Prostate gland (tissue), 2 donors: ENCODE data around the gene ACY1. TPM values are rescaled to one million over a fixed set of nuclear protein-coding genes. Genes with fewer than 3 reads are reported as not detected.

ENCODE experiments used
- DNase-seq: peaks from one replicate; pipeline ENCODE4 v3.0.0-alpha.2; 2019; ENCODE audit warnings: low spot score
- H3K27ac ChIP-seq, 2 donors: fragments of 200-600 bp; sonication (generic); 2 replicates each; pipeline ENCODE4 v1.5.1; 2017 to 2019
- H3K27me3 ChIP-seq: fragments of 200-600 bp; sonication (generic); replicated peaks from 2 replicates; pipeline ENCODE4 v1.5.1; 2019; ENCODE audit not compliant: insufficient read depth
- H3K36me3 ChIP-seq, 2 donors: fragments of 200-600 bp; sonication (generic); 1 replicate in 1 of 2; 2 replicates in 1 of 2; pipeline versions ENCODE4 v1.5.1 to v1.8.1; 2017 to 2019
- H3K4me1 ChIP-seq: fragments of 200-600 bp; sonication (generic); replicated peaks from 2 replicates; pipeline ENCODE4 v1.5.1; 2019
- H3K4me3 ChIP-seq, 2 donors: fragments of 200-600 bp; sonication (generic); 2 replicates each; pipeline ENCODE4 v1.5.1; 2017 to 2019
- H3K9me3 ChIP-seq: fragments of 200-600 bp; sonication (generic); 2 replicates; pipeline ENCODE4 v1.5.1; 2017
- POLR2A ChIP-seq: fragments of 450-650 bp; IDR thresholded peaks from one replicate; pipeline ENCODE4 v1.6.1; 2016; ENCODE audit warnings: antibody characterized with exemption, mild to moderate bottlenecking
- POLR2AphosphoS5 ChIP-seq: sonication (generic); formaldehyde crosslinking; IDR thresholded peaks from one replicate; pipeline ENCODE4 v1.6.1; 2017; ENCODE audit warnings: antibody characterized with exemption
- WGBS: methylation state at CpG from one replicate; pipeline ENCODE4 v1.1.5; 2018; 5-methylcytosine and 5-hydroxymethylcytosine counted together
- intact Hi-C: fragments of 100-400 bp; cut with DNase I; formaldehyde crosslinking; loops from one replicate; pipeline ENCODE4 v1.14.2; 2022
- small RNA-seq, 2 donors: library from RNA; depleted of rRNA; stranded (forward); fragments of <200 nt; gene quantifications; one replicate each; pipeline ENCODE3, GENCODE V24; 2016
- total RNA-seq, 2 donors: library from RNA; depleted of rRNA; stranded (reverse); fragments of >200 nt; gene quantifications; one replicate each; pipeline ENCODE4 v1.1.0, GENCODE V29; 2016
- TF ChIP-seq, protein P1 (sequence below), 4 experiments: fragments of 200-600 bp in 2 of 4; fragments of 450-650 bp in 2 of 4; sonication (generic) in 2 of 4; IDR thresholded peaks; 1 replicate in 3 of 4; 2 replicates in 1 of 4; pipeline ENCODE4 v1.5.1; 2016 to 2019; ENCODE audit warnings: antibody characterized with exemption in 4 of 4, mild to moderate bottlenecking in 2 of 4, moderate library complexity in 2 of 4

The ACY1 gene
- total RNA-seq, 2 donors from 2014 or later = 42.1 to 82.6 TPM

DNA sequence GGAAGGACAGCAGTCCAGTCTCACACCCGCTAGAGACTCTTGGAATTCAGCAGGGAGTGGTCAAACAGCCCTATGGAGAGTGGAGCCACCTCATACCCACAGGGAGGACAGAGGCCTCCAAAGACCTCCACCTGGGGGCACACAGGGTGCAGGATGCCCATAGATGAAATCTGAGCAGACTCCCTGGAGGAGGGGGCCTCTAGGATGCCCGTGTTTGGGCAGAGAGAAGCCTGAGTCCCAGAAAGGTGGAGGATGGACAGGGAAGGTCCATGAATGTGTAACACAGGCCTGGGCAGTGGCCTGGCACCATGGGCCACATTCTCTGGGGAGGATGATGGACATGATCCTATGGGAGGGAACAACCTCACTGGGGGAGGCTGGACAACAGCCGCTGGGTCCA is 51.3 kb downstream of the ACY1 start:
- H3K36me3 ChIP-seq = no peaks in the 10 kb centered on the region
- no peaks in the 10 kb centered on the region for H3K9me3 ChIP-seq
- no peaks in the 10 kb centered on the region for H3K27me3 ChIP-seq
- intact Hi-C loops = no loop called here
- H3K4me1 ChIP-seq = no peaks in the 10 kb centered on the region
- no peak overlapping the region for H3K27ac ChIP-seq
- WGBS = 94% methylated on average over 3 of the region's 3 CpGs
- no peak for DNase-seq
- H3K4me3 ChIP-seq = no peak overlapping the region
- TF ChIP-seq POLR2AphosphoS5 = no peak

DNA sequence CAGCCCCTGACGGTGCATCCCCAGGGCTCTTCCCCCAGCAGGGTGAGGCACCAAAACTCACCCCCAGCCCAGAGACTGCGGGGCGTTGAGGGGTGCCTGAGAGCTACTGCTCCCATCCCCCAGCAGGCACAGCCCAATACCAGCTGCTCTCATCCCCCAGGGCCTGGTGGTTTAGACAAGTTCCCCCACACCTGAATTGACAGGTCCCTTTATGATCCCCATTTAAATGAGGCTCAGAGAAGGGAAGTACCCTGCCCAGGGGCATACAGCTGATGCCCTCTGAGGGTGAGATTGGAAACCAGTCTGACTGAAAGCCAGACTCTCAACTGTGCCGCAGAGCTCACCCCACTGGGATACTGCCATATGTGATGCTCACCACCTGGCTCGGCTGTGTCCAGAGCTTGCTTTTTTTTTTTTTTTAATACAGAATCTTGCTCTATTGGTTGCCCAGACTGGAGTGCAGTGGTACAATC is 52.9 kb downstream of the ACY1 start:
- H3K4me1 ChIP-seq = no peaks in the 10 kb centered on the region
- no peak for TF ChIP-seq POLR2A
- TF ChIP-seq, protein P1, sequence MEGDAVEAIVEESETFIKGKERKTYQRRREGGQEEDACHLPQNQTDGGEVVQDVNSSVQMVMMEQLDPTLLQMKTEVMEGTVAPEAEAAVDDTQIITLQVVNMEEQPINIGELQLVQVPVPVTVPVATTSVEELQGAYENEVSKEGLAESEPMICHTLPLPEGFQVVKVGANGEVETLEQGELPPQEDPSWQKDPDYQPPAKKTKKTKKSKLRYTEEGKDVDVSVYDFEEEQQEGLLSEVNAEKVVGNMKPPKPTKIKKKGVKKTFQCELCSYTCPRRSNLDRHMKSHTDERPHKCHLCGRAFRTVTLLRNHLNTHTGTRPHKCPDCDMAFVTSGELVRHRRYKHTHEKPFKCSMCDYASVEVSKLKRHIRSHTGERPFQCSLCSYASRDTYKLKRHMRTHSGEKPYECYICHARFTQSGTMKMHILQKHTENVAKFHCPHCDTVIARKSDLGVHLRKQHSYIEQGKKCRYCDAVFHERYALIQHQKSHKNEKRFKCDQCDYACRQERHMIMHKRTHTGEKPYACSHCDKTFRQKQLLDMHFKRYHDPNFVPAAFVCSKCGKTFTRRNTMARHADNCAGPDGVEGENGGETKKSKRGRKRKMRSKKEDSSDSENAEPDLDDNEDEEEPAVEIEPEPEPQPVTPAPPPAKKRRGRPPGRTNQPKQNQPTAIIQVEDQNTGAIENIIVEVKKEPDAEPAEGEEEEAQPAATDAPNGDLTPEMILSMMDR (IDR thresholded peaks at IDR 0.05) = no peak
- no peak for TF ChIP-seq POLR2AphosphoS5
- 76% methylated on average over 5 of the region's 5 CpGs for WGBS
- no peaks in the 10 kb centered on the region for H3K9me3 ChIP-seq
- DNase-seq = no peak
- intact Hi-C loops = no loop called here
- H3K4me3 ChIP-seq = no peak overlapping the region
- no peaks in the 10 kb centered on the region for H3K27me3 ChIP-seq
- H3K36me3 ChIP-seq = no peaks in the 10 kb centered on the region
- H3K27ac ChIP-seq = no peak overlapping the region

DNA sequence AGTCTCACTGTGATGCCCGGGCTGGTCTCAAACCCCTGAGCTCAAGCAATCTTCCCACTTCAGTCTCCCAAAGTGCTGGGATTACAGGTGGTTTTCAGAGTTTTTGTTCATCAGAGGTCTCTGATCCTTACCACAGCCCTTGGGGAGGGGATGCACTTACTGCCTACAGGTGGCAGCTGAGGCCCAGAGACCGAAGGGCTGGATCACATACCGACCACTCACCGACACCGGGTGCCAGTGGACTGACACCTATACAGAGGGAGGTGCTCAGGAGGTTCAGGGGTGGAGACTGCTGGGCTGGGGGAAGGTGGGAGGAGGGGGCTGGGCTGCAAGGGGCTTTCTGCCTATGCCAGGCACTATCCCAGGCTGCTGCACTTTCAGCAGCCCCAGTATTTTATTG is 53.5 kb downstream of the ACY1 start:
- Histone ChIP-seq H3K27me3 (no peaks in the 10 kb centered on the region), H3K4me1 (no peaks in the 10 kb centered on the region), H3K36me3 (no peaks in the 10 kb centered on the region), H3K9me3 (no peaks in the 10 kb centered on the region), H3K27ac (no peak overlapping the region), H3K4me3 (no peak overlapping the region)
- no peak for TF ChIP-seq POLR2AphosphoS5
- TF ChIP-seq POLR2A = no peak
- TF ChIP-seq, protein P1 (IDR thresholded peaks at IDR 0.05) = no peak
- no peak for DNase-seq
- WGBS = 49% methylated on average over 5 of the region's 5 CpGs
- intact Hi-C loops = no loop called here

DNA sequence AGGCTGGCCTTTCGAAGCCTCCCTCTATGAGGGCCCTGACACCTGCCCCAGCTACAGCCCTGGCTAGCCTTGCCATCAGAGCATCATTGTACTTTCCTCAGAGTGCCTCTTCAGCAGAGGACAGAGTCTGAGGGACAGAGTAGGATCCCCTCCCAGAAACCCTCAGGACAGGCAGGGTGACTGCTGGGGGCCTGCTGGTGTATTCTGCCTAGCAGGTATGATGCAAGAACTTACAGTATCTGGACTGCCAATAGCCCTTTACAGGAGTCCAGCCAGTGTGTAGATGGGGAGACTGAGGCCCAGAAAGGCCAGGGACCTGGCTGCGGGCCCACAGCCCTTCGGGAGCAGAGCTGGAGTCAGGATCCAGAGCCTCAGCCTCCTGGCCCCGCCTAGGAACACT is 54.0 kb downstream of the ACY1 start:
- H3K4me3 ChIP-seq = no peak overlapping the region
- no peaks in the 10 kb centered on the region for H3K36me3 ChIP-seq
- H3K4me1 ChIP-seq = no peaks in the 10 kb centered on the region
- 91% methylated on average over 4 of the region's 4 CpGs for WGBS
- H3K9me3 ChIP-seq = no peaks in the 10 kb centered on the region
- no peak for TF ChIP-seq POLR2AphosphoS5
- TF ChIP-seq POLR2A = no peak
- TF ChIP-seq, protein P1 (IDR thresholded peaks at IDR 0.05) = no peak
- DNase-seq = no peak
- no peaks in the 10 kb centered on the region for H3K27me3 ChIP-seq
- intact Hi-C loops = no loop called here
- no peak overlapping the region for H3K27ac ChIP-seq

DNA sequence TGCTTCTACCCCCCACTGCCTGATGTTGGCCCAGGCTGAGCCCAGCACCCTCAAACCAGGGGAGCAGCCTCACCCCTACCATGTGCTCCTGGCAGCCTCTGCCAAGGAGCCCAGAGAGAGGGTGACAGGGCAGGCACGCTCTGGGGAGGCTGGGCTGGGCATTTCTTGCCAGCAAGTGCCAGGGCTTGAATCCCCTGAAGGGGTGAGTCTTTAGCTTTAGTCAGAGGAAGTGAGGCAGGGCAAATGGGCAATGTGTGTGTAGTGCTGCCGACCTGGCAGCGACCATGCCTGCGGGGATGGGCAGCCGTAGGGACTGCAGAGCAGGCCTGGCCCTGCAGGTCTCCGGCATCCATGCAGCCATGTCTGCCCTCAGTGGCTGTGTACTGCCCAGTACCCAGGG is 54.9 kb downstream of the ACY1 start:
- Histone ChIP-seq H3K4me3 (no peak overlapping the region), H3K27me3 (no peaks in the 10 kb centered on the region), H3K9me3 (no peaks in the 10 kb centered on the region), H3K4me1 (no peaks in the 10 kb centered on the region), H3K36me3 (no peaks in the 10 kb centered on the region), H3K27ac (no peak overlapping the region)
- intact Hi-C loops = no loop called here
- 88% methylated on average over 6 of the region's 6 CpGs for WGBS
- DNase-seq = no peak
- TF ChIP-seq POLR2AphosphoS5 (no peak), POLR2A (no peak)
- TF ChIP-seq, protein P1 (IDR thresholded peaks at IDR 0.05) = no peak

Small RNAs within 50 kb of the gene (small RNA-seq; reads per million reads assigned to genes)
- gene AC115284.1 = 0 reads per million in 2 donors

Other genes starting within 250 kb of the ACY1 start
- gene IQCF6, start 204.3 kb upstream of the ACY1 start, total RNA-seq = not detected
- not detected for gene IQCF2, start 121.9 kb upstream of the ACY1 start, total RNA-seq
- gene IQCF5, start 107.9 kb upstream of the ACY1 start, total RNA-seq = 1 to 10 TPM in 1 of 2 donors, not detected in 1; 2.0 TPM
- gene IQCF1, start 80.2 kb upstream of the ACY1 start, total RNA-seq = 1 to 10 TPM in 1 of 2 donors, not detected in 1; 4.5 TPM
- 10 to 100 TPM; 14.9 to 18.6 TPM for gene RRP9, start 41.6 kb upstream of the ACY1 start, total RNA-seq
- 10 to 100 TPM; 22.0 to 45.9 TPM for gene PARP3, start 41.2 kb upstream of the ACY1 start, total RNA-seq
- gene GPR62, start 28.2 kb upstream of the ACY1 start, total RNA-seq = under 1 TPM; 0.41 to 0.97 TPM
- gene PCBP4, start 16.1 kb upstream of the ACY1 start, total RNA-seq = 10 to 100 TPM; 74.0 to 74.1 TPM
- 100 to 1,000 TPM in 1 of 2 donors, 10 to 100 TPM in 1; 53.7 to 128 TPM for gene ABHD14B, start 9.5 kb upstream of the ACY1 start, total RNA-seq
- 10 to 100 TPM; 55.3 to 58.5 TPM for gene ABHD14A, start 8.5 kb upstream of the ACY1 start, total RNA-seq
- gene RPL29, start 12.4 kb downstream of the ACY1 start, total RNA-seq = 1,000 to 10,000 TPM; 1,249 to 2,015 TPM
- gene DUSP7, start 73.0 kb downstream of the ACY1 start, total RNA-seq = 10 to 100 TPM in 1 of 2 donors, 1 to 10 TPM in 1; 9.1 to 34.0 TPM
- 1 to 10 TPM; 2.5 to 5.3 TPM for gene POC1A, start 170.9 kb downstream of the ACY1 start, total RNA-seq
- gene ALAS1, start 214.6 kb downstream of the ACY1 start, total RNA-seq = 10 to 100 TPM; 39.8 to 58.8 TPM
- gene TLR9, start 242.1 kb downstream of the ACY1 start, total RNA-seq = under 1 TPM in 1 of 2 donors, not detected in 1; 0.17 TPM